ENCODE results near the gene ECM1.
A peak's percentile ranks its signal among the peaks of the same experiment; 100 is the strongest.

ECM1 gene

DNA sequence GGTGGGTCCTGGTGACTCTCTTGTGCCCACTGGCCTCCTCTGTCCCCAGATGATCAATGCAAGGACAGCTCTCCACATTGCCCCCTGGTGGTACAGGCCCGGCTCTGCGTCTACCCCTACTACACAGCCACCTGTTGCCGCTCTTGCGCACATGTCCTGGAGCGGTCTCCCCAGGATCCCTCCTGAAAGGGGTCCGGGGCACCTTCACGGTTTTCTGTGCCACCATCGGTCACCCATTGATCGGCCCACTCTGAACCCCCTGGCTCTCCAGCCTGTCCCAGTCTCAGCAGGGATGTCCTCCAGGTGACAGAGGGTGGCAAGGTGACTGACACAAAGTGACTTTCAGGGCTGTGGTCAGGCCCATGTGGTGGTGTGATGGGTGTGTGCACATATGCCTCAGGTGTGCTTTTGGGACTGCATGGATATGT lies 52.1 kb downstream of the ECM1 start:
- peak; percentile 67 for DNase-seq

DNA sequence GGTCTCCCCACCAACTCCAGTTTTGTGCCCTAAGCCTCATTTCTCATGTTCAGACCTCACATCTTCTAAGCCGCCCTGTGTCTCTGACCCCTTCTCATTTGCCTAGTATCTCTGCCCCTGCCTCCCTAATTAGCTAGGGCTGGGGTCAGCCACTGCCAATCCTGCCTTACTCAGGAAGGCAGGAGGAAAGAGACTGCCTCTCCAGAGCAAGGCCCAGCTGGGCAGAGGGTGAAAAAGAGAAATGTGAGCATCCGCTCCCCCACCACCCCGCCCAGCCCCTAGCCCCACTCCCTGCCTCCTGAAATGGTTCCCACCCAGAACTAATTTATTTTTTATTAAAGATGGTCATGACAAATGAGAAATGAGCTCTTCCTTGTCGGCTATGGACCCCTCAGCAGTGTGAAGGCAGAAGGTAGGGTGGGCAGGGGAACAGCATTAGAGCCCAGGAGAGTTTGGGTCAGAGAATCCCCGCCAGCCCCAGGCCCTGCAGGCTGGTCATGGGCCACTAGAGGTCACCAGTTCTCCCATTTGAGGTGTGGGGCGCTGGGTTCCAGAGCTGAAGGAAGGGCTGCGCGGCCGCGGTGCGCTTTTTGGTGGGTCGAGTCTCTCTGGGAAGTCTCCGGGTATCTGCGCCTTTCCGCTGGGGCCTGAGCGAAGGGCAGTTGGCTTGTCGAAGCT lies 52.8 kb downstream of the ECM1 start:
- peak; percentile 82 for DNase-seq

DNA sequence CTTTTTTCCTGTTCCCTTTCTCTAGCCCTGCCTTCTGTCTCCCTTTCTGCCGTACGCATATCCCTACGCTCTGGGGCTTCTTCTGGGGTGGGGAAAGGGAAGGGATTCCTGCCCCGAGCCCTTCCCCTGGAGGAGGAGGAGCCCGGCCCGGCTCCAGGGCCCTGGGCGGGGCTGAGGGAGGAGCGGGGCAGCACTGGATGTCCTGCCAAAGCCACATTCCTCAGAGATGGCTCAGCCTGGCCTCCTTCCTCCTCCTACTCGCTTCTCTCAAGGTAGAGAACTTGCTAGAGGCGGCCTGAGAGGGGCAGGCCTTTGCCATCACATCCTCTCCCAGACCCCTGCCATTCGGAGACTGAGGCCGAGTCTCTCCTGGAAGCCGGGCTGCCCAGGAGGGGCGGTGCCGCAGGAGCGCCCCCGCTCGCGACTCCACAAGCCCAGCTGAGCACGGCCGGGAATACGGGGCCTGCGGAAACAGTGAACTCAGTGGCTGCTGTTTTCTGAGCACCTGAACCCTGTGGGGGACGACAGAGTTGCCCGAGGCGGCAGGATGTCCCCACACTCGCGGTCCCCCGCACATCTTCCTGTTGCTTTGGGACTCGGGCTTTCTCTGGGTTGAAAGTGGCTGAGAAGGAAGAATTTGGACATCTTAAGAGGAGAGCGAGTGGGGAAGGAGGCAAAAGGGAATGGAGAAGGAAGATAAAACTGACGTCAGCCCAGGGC lies 53.5 kb downstream of the ECM1 start:
- peak; percentile 55 for DNase-seq

DNA sequence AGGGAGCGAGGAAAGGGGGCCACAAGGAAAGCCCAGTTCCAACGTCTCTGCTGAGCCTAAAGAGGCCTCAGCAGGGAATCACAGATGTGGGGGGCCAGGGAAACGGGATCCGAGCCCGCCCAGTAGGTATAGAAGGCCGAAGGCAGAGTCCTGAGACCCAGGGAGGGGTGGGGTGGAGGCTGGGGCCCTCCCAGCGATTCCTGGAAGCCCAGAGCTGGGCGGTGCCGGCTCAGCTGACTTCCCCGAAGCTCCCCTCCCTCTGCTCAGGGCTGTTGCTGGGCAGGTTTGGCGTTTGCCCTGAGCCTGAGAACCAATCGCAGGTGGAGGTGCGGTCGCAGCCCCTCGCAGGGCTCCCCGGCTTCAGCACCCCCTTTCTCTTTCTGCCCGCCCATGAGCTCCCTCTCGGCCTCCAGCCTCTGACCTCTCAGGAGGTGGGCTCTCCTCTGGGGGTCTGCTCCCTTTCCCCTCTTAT lies 54.1 kb downstream of the ECM1 start:
- DNase-seq = peak; percentile 84

DNA sequence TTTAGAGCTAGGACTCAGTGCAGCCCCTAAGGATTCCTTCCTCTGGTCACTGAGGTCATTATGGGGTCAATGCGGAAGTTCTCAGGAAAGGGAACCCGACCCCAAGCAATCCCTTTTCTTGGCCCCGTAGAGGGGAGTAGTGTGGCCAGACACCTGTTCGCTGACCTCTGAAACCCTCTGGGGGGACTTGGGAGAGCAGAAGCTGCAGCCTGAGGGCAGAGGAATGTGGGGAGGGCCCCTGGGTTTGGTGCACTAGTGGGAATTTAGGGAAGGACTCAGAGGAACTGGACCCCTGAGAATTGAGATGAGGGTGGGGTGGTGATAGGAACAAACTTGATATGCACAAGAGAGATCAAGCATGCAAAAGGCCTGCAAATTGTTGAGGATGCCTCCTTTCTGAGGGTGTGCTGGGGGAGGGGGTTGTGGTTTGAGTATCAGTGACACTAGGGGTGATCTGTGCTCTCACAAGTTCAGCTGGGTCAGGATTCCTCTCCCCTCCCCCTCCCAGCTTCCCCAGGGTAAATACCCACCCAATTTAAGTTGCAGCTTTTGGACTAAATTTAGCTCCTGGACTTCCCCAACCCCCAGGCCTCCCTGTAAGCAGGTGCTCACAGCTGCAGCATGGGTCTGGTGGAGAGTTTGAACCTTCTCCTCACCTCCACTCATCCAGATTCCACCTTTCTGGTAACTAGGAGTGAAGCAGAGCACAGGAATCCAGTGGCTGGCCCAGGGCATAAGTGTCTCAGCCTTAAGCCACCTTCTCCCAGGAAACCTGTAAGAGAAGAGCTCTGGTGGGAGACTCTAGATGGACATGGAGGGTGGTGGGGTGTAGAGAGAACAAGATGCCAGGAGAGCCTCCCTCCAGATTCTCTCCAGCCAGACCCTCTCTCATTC lies 54.8 kb downstream of the ECM1 start:
- DNase-seq = peak; percentile 52

Data from stimulated activated CD4-positive, alpha-beta T cell treated with anti-CD3 and anti-CD28 coated beads, Interleukin-12 subunit alpha, Interleukin-12 subunit beta, amount 100 ng/mL, for 4 hours (primary cell).